Activated T-helper 1 cell treated with anti-CD3 and anti-CD28 coated beads, Interleukin-12 subunit alpha, Interleukin-12 subunit beta, Interleukin-2, Interleukin-4 antibody, amounts not matched to agents 30 ng/mL and 10 ng/mL and 1 ng/mL, durations not matched to agents 14 hours and 24 hours and 36 hours (primary cell): Measurements from ENCODE around the gene LEMD2. TPM values are rescaled to one million over a fixed set of nuclear protein-coding genes. Genes with fewer than 3 reads are reported as not detected.
A peak's percentile ranks its signal among the peaks of the same experiment; 100 is the strongest.

Experiments
- DNase-seq: peaks from one replicate; pipeline ENCODE4 v3.0.0; 2021; ENCODE audit warnings: low spot score
- H3K27ac Mint-ChIP-seq: one replicate; pipeline ENCODE4 v1.8.0; 2021; ENCODE audit warnings: mild to moderate bottlenecking, mixed read lengths
- H3K27me3 Mint-ChIP-seq: one replicate; pipeline ENCODE4 v1.8.0; 2022; ENCODE audit warnings: mild to moderate bottlenecking, moderate library complexity, mixed read lengths; ENCODE audit not compliant: insufficient read depth
- H3K36me3 Mint-ChIP-seq: one replicate; pipeline ENCODE4 v1.8.0; 2021; ENCODE audit warnings: low read depth, mixed read lengths
- H3K4me1 Mint-ChIP-seq: one replicate; pipeline ENCODE4 v1.8.0; 2021; ENCODE audit warnings: low read depth, mixed read lengths
- H3K4me3 Mint-ChIP-seq: one replicate; pipeline ENCODE4 v1.8.0; 2021; ENCODE audit warnings: mild to moderate bottlenecking, moderate library complexity, mixed read lengths
- H3K9me3 Mint-ChIP-seq: one replicate; pipeline ENCODE4 v1.8.0; 2021; ENCODE audit warnings: mixed read lengths
- intact Hi-C: fragments of 100-400 bp; cut with micrococcal nuclease; formaldehyde crosslinking; loops from one replicate; pipeline ENCODE4 v1.15.1; 2024
- total RNA-seq: library from RNA; stranded (reverse); gene quantifications from 2 replicates; pipeline ENCODE4 v1.2.3, GENCODE V29; 2022

The LEMD2 gene
- total RNA-seq, 1 donor from 2014 or later = 63.6 TPM

DNA sequence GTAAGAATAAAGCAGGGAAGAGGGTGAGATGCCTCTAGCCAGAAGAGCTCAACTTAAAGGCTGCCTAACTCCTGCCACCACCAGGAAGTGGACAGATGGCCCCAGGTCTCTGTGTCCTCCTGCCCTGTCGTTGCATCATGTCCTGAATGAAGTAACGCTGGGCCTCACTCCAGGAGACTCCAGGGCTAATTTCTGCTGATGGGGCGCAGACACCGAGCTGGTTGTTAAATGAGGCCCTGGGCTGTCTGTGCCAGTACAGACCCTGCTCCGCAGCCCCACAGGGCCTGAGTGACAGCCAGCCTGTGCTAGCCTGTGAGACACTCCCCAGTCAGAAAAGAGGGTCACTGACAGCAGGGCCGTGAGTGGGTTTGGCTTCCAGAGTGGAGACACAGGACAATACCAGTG lies 48.7 kb downstream of the LEMD2 start:
- DNase-seq = no peak
- H3K4me1 Mint-ChIP-seq = no peaks in the 10 kb centered on the region
- intact Hi-C loops = loop anchor here (5.0 kb wide), 1 partner anchor 153 kb away; no protein-coding TSS in a partner anchor
- H3K27ac Mint-ChIP-seq = no peak overlapping the region
- peaks cover 13% of the 10 kb centered on the region for H3K27me3 Mint-ChIP-seq
- no peak overlapping the region for H3K4me3 Mint-ChIP-seq
- H3K9me3 Mint-ChIP-seq = no peaks in the 10 kb centered on the region
- no peaks in the 10 kb centered on the region for H3K36me3 Mint-ChIP-seq

DNA sequence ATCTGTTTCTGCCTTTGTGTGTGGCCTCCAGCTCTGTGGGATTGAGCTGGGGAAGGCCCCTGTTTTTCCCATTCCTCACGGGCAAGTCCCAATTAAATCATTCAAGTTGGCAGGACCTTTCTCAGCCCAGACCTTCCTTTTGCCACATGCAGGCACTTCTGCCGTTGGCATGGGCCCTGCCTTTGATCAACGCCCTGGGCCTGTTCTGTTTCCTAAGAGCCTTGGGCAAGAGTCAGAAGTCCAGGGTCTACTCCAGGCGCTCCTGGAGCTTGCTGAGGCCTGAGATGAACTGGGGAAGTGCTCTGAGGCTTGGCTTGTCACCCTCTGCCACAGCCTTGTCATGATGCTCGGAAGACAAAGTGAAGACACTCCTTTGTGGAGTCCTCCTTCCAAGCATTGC lies 49.4 kb downstream of the LEMD2 start:
- DNase-seq = no peak
- Mint-ChIP-seq H3K36me3 (no peaks in the 10 kb centered on the region), H3K4me3 (no peak overlapping the region), H3K4me1 (no peaks in the 10 kb centered on the region), H3K9me3 (no peaks in the 10 kb centered on the region), H3K27ac (no peak overlapping the region), H3K27me3 (peaks cover 13% of the 10 kb centered on the region)
- intact Hi-C loops = no loop called here

DNA sequence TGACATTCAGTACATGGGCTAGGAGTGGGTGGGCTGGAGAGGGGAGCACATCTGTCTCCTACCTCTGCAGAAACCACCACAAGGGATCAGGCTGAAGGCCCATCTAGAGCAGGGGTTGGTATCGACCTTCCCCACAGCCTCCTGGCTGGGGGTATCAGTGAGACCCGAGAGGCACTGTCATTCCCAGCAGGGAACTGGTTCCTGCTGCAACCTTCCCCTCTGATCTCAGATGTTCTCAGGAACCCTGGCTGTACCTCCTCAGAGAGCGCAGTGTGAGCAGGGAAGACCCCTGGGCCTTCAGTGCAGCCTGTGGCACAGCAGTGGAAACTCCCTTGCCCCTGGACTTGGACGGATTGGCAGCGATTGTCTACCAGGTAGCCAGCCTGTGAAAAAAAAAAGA lies 50.1 kb downstream of the LEMD2 start:
- H3K4me1 Mint-ChIP-seq = no peaks in the 10 kb centered on the region
- H3K9me3 Mint-ChIP-seq = no peaks in the 10 kb centered on the region
- intact Hi-C loops = no loop called here
- peaks cover 9% of the 10 kb centered on the region for H3K27me3 Mint-ChIP-seq
- H3K27ac Mint-ChIP-seq = no peak overlapping the region
- no peak overlapping the region for H3K4me3 Mint-ChIP-seq
- H3K36me3 Mint-ChIP-seq = no peaks in the 10 kb centered on the region
- DNase-seq = no peak

GRCh38 chr6:33738153-33738552 lies 50.8 kb downstream of the LEMD2 start:
- DNase-seq = no peak
- H3K9me3 Mint-ChIP-seq = no peaks in the 10 kb centered on the region
- H3K27me3 Mint-ChIP-seq = peaks cover 5% of the 10 kb centered on the region
- no peak overlapping the region for H3K27ac Mint-ChIP-seq
- H3K4me1 Mint-ChIP-seq = no peaks in the 10 kb centered on the region
- H3K36me3 Mint-ChIP-seq = no peaks in the 10 kb centered on the region
- intact Hi-C loops = no loop called here
- H3K4me3 Mint-ChIP-seq = no peak overlapping the region

DNA sequence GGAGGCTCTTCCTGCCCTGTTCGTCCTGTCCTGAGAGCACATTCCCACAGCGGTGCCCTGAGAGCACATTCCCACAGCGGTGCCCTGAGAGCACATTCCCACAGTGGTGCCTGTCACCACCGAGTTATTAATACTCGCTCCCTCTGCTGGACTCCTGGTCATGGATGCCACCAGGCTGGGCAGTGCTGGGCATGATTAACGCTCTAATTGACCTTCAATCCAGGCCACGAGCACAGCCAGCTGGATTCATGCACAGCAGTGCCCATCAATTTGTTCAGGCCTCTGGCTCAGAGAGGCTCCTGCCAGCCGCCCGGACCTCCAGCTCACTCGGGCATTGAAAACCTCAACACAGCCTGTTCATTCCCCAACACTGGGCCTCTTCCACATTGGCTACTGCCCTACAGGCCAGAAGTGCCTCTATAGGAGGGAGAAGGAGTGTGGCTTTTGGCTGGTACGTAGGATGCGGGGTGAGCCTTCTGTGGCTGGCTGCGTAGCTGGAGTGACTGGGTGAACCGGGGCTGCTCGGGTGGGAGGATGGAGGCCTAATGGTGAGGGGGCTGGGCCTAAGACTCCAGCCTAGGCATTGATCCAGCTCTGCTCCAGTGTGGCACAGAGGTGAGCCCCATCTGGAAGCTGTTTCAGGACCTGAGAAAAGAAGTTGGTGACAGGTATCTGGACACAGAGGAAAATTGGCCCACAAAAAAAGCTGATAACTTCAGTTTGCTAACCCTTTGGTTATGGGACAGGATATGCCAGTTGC lies 51.5 kb downstream of the LEMD2 start:
- intact Hi-C loops = no loop called here
- no peak overlapping the region for H3K27ac Mint-ChIP-seq
- peaks cover 5% of the 10 kb centered on the region for H3K27me3 Mint-ChIP-seq
- no peaks in the 10 kb centered on the region for H3K36me3 Mint-ChIP-seq
- H3K9me3 Mint-ChIP-seq = no peaks in the 10 kb centered on the region
- no peak for DNase-seq
- H3K4me1 Mint-ChIP-seq = no peaks in the 10 kb centered on the region
- no peak overlapping the region for H3K4me3 Mint-ChIP-seq

DNA sequence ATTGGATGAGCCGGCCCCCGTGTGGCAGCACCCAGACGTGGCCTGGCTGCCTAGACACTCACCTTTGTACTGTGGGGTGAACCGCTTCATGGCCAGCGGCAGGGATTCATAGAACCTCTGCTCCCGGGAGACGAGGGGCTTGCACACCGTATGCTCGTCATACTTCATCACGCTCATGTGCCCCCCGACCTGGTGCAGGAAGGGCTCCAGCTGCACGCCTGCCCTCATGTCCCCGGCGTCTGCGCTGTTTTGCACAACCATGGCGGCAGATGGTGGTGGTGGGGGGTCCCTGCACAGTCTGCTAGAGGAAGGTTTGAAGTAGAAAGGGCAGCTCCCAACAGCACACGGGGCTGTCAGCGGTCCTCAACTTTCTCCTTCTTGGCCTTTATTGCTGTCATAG lies 53.7 kb downstream of the LEMD2 start:
- H3K36me3 Mint-ChIP-seq = no peaks in the 10 kb centered on the region
- no peaks in the 10 kb centered on the region for H3K9me3 Mint-ChIP-seq
- H3K27ac Mint-ChIP-seq = no peak overlapping the region
- H3K4me3 Mint-ChIP-seq = no peak overlapping the region
- peaks cover 2% of the 10 kb centered on the region for H3K27me3 Mint-ChIP-seq
- intact Hi-C loops = no loop called here
- no peaks in the 10 kb centered on the region for H3K4me1 Mint-ChIP-seq
- no peak for DNase-seq

DNA sequence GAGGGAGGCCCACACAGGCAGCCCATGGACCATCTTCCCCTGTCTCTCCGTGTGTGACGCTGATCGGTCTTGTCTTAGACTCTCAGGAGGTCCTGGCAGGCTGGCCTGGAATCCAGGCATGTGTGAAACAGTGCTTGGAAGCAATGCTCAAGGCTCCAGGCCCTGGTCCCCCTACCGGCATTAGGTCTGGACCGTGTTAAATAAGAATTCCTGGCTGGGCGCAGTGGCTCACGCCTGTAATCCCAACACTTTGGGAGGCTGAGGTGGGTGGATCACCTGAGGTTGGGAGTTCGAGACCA lies 55.3 kb downstream of the LEMD2 start:
- peaks cover 4% of the 10 kb centered on the region for H3K27me3 Mint-ChIP-seq
- H3K4me1 Mint-ChIP-seq = no peaks in the 10 kb centered on the region
- H3K36me3 Mint-ChIP-seq = no peaks in the 10 kb centered on the region
- H3K9me3 Mint-ChIP-seq = no peaks in the 10 kb centered on the region
- intact Hi-C loops = no loop called here
- H3K4me3 Mint-ChIP-seq = no peak overlapping the region
- DNase-seq = no peak
- H3K27ac Mint-ChIP-seq = no peak overlapping the region

GRCh38 chr6:33732817-33733708 lies 55.9 kb downstream of the LEMD2 start:
- H3K27ac Mint-ChIP-seq = no peak overlapping the region
- H3K27me3 Mint-ChIP-seq = peaks cover 5% of the 10 kb centered on the region
- no peak for DNase-seq
- H3K9me3 Mint-ChIP-seq = no peaks in the 10 kb centered on the region
- no peaks in the 10 kb centered on the region for H3K36me3 Mint-ChIP-seq
- intact Hi-C loops = no loop called here
- H3K4me3 Mint-ChIP-seq = no peak overlapping the region
- no peaks in the 10 kb centered on the region for H3K4me1 Mint-ChIP-seq

DNA sequence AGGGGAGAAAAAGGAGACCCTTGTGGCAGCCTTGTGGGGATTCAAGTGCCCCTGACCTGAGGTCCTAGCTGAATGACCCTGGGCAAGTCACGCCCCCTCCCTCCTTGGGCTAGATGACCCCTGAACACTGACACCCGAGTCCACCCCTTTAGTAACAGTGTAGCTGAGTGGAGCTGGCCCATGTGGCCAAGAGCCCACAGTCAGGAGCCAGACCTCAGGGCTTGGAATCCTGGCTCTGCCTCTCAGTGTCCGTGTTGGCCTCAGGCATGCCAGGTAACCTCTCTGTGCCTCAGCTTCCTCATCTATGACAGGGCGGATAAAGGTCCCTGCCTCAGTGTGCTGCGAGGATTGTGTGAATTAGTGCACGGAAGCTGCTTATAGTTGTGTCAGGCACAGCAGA lies 56.5 kb downstream of the LEMD2 start:
- H3K27ac Mint-ChIP-seq = no peak overlapping the region
- no peaks in the 10 kb centered on the region for H3K9me3 Mint-ChIP-seq
- H3K36me3 Mint-ChIP-seq = no peaks in the 10 kb centered on the region
- intact Hi-C loops = no loop called here
- DNase-seq = no peak
- no peak overlapping the region for H3K4me3 Mint-ChIP-seq
- peaks cover 5% of the 10 kb centered on the region for H3K27me3 Mint-ChIP-seq
- no peaks in the 10 kb centered on the region for H3K4me1 Mint-ChIP-seq

- H3K36me3 Mint-ChIP-seq = no peaks in the 10 kb centered on the region
- no peak overlapping the region for H3K27ac Mint-ChIP-seq
- intact Hi-C loops = no loop called here
- peaks cover 5% of the 10 kb centered on the region for H3K27me3 Mint-ChIP-seq
- no peak for DNase-seq
- no peaks in the 10 kb centered on the region for H3K9me3 Mint-ChIP-seq
- H3K4me1 Mint-ChIP-seq = no peaks in the 10 kb centered on the region
- no peak overlapping the region for H3K4me3 Mint-ChIP-seq
These were observed 57.1 kb downstream of the LEMD2 start for GRCh38 chr6:33731751-33732282.

GRCh38 chr6:33731035-33731434 lies 57.9 kb downstream of the LEMD2 start:
- Mint-ChIP-seq H3K4me1 (no peaks in the 10 kb centered on the region), H3K4me3 (no peak overlapping the region), H3K9me3 (no peaks in the 10 kb centered on the region), H3K27me3 (peaks cover 5% of the 10 kb centered on the region), H3K36me3 (no peaks in the 10 kb centered on the region), H3K27ac (no peak overlapping the region)
- DNase-seq = no peak
- intact Hi-C loops = no loop called here

- no peaks in the 10 kb centered on the region for H3K4me1 Mint-ChIP-seq
- no peaks in the 10 kb centered on the region for H3K36me3 Mint-ChIP-seq
- no peak for DNase-seq
- peak overlapping the region; percentile 19 for H3K27ac Mint-ChIP-seq
- H3K9me3 Mint-ChIP-seq = no peaks in the 10 kb centered on the region
- intact Hi-C loops = no loop called here
- peaks cover 7% of the 10 kb centered on the region for H3K27me3 Mint-ChIP-seq
- H3K4me3 Mint-ChIP-seq = no peak overlapping the region
These were observed 58.3 kb downstream of the LEMD2 start for GRCh38 chr6:33730611-33731010.

DNA sequence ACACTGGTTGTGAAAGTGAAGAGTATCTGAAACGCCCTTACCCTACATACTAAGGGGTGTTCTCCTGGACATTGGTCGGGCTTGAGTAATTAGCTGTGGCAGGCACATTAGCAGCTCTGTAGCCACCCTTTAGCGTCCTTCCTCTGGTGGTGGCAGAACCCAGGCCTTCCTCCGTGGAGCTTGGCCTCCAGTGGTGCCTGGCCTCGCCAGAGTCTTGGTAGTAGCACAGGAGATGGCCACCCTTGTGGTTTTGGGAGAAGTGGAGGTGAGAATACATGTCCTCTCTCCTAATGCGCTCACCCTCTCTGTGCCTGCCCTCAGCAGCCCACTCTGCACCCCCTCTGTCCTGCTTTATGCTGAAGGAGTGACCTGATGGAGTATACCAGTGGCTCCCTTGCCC lies 59.9 kb downstream of the LEMD2 start:
- Mint-ChIP-seq H3K9me3 (no peaks in the 10 kb centered on the region), H3K4me3 (no peak overlapping the region), H3K36me3 (no peaks in the 10 kb centered on the region), H3K27ac (no peak overlapping the region), H3K27me3 (peaks cover 10% of the 10 kb centered on the region), H3K4me1 (peaks cover 6% of the 10 kb centered on the region)
- no peak for DNase-seq
- intact Hi-C loops = no loop called here
